AG09319 (cell line): ENCODE measurements around the gene MARK2.

ENCODE experiments used
- DNase-seq: peaks from one replicate; pipeline ENCODE4 v3.0.0-alpha.2; 2010; ENCODE audit warnings: low read depth; ENCODE audit errors: extremely low read depth
- TF ChIP-seq, protein P1 (sequence below): IDR thresholded peaks from 2 replicates; pipeline ENCODE4 v1.5.1; 2011; ENCODE audit warnings: low read depth, mild to moderate bottlenecking, inconsistent platforms, low read length, moderate library complexity

Gene MARK2

DNA sequence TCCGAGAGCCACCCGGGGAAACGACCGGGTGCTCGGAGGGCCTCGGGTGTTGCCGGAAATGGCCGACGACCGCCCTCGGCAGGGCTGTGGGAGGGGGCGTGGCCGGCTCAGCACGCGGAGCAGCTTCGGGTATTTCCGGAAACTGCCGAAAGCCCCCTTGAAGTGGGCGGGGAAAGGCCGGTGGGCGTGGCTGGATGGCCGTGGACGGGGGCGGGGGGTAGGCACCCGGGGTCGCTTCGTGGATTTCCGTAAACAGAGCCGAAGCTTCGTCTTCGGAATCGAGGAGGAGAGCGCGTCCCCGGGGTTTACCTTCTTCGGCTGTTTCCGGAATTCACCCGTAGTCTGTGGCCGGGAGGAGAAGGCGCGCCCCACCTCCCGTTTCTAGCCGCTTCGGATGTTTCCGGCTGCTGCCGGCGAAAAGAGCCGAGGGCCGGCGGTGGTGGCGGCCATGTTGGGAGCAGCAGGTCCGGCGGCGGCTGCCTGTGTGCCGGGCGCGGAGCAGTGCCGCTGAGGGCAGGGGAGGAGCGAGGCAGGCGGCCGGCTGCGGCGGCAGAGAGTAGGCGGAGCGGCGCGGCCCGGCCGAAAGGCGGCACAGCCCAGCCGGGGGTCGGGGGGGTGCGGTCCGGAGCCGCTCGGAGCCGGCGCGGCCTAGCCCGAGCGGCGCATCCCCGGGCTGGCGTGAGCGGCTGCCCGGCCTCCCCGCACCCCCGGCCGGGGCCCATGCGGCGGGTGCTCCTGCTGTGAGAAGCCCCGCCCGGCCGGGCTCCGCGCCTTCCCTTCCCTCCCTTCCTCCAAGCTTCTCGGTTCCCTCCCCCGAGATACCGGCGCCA, at the start of gene MARK2:
Gene MARK2, plus strand, starts transcription at position 433 of the 830 bp plus-strand sequence. Its CDS starts 397 bp downstream, at position 830.
- TF ChIP-seq, protein P1, sequence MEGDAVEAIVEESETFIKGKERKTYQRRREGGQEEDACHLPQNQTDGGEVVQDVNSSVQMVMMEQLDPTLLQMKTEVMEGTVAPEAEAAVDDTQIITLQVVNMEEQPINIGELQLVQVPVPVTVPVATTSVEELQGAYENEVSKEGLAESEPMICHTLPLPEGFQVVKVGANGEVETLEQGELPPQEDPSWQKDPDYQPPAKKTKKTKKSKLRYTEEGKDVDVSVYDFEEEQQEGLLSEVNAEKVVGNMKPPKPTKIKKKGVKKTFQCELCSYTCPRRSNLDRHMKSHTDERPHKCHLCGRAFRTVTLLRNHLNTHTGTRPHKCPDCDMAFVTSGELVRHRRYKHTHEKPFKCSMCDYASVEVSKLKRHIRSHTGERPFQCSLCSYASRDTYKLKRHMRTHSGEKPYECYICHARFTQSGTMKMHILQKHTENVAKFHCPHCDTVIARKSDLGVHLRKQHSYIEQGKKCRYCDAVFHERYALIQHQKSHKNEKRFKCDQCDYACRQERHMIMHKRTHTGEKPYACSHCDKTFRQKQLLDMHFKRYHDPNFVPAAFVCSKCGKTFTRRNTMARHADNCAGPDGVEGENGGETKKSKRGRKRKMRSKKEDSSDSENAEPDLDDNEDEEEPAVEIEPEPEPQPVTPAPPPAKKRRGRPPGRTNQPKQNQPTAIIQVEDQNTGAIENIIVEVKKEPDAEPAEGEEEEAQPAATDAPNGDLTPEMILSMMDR = no peak
- DNase-seq = peak; percentile 94

DNA sequence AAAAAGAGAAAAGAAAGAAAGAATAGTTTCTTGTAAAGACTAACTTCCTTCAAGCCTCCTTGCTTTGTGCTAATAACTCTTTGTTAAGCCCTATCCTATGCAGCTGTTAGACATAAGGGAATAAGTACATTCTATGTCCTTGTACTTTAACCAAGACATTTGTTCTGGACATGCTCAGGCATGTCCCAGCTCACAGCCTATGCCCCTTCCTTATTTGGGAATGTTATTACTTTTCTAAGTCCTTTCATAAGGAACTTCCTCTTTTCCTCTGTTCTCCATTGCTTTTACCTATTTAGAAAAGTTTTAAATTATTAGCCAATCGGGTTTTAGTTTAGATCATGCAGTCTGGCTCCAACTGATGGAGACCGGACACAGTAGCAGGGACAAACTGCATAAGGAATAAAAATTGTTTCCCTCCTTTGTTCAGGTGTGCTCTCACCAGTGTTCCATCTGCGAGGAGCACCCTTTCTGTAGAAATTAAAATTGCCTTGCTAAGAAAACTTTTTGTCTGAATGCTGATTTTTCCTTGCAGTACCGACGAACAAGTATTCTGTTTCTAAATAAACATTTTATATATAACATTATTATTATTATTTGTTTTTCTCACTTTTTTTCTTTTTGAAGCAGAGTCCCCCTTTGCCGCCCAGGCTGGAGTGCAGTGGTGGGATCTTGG, 47.3 kb upstream of the MARK2 start:
- TF ChIP-seq, protein P1 = no peak
- no peak for DNase-seq

DNA sequence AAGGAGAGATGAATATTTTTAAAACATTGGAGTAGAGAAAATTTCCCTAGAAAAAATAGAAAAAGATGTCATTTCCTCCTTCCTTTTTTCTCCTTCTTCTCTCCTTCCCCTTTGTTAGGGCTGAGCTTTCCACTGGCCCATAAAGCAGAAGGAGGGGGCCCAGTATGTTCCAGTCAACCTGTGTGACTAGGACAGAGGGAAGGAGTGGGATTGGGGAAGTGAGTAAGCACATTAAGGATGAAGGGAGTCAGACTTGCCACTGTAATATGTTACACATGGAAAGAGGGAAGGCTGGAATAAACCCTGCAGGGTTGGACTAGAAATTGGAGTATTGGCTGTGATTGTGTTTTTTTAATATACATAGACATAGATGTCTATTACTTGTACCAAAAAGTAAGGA, 45.7 kb upstream of the MARK2 start:
- no peak for DNase-seq
- TF ChIP-seq, protein P1 = no peak

DNA sequence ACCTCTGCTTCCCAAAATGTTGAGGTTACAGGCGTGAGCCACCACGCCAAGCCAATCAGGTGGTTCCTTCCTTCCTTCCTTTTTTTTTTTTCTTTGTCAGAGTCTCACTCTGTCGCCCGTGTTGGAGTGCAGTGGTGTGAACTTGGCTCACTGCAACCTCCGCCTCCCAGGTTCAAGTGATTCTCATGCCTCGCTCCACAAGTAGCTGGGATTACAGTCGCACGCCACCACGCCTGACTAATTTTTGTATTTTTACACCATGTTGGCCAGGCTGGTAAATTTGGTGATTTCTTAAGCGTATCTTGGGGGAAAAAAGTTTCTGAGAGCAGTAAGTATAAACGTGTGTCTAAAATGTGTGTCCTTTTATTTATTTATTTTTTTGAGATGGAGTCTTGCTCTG, 43.8 kb upstream of the MARK2 start:
- TF ChIP-seq, protein P1 = no peak
- no peak for DNase-seq

DNA sequence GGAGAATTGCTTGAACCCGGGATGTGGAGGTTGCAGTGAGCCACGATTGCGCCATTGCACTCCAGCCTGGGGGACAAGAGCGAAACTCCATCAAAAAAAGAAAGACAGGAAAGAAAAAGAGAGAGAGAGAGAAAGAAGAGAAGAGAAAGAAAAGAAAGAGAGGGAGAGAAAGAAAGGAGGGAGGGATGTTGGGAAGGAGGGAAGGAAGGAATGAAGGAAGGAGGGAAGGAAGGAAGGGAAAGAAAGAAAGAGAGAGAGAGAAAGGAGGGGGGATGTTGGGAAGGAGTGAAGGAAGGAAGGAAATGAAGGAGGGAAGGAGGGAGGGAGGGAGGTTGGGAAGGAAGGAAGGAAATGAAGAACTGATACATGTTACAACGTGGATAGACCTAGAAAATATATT, 38.0 kb upstream of the MARK2 start:
- TF ChIP-seq, protein P1 = no peak

DNA sequence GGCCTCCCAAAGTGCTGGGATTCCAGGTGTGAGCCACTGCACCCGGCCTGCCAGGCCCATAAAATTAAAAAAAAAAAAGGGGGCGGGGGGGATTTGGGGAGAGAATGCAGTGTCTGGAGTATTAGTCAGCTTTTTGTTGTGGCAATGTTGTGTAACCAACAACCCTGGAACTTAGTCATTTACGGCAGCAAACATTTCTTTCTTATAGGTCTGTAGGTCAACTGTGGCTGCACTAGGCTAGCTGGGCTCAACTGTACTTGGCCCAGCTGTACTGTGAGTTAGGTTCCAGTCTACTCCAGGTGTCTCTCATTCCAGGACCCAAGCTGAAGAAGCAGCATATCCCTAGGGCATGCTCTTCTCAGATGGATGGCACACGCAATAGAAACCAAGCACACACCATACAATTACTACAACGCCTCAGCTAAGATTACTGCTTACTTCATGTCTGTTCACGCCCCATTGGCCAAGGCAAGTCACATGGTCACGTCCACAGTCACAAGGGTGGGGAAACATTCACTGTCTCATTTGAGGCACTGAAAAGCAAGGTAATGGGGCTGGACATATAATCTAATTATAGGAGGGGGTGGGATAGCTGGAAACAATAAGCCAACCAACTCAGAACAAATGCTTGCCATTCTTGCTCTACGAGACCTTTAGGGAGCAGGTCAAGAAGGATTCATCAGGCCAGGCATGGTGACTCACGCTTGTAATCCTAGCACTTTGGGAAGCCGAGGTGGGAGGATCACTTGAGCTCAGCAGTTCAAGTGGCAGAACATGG, 36.1 kb upstream of the MARK2 start:
- peak; percentile 14 for DNase-seq

More for the DNA sequence above, 38.0 kb upstream of the MARK2 start:
- no peak for DNase-seq

More for the DNA sequence above, 36.1 kb upstream of the MARK2 start:
- TF ChIP-seq, protein P1 = no peak
